ENCODE results near the gene ZFR2.

The ZFR2 gene

DNA sequence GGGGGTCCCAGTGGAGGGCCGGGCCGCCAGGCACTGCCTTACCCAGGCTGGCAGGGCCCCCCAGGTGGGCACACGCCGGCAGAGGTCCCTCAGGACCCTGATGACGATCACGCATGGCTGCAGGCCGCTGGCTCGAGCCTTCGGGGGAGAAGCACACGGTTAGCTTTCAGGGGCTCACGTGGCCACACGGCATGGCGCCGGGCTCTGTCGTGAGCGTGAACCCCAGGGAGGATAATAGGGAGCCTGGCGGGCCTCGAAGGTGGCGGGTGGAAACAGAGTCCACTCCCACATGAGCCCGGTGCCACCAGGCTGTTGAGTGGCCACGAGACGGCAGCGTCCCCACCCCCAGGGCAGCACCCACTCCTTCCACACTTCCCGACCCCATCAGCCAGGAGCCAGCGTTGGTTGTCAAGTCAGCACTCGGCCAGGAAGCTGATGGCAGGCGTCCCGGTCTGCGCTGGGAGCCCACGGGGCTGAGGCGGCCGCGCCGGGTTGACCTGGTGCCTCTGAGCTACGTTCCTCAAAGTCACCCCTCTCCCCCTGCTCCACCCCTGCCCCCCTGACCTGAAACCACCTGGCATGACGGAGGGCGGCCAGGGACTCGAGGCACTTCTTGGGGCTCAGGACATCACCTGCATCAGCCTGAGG lies 58.0 kb downstream of the ZFR2 start:
- no peak for DNase-seq

GRCh38 chr19:3809881-3810707 lies 58.7 kb downstream of the ZFR2 start:
- DNase-seq, result no peak

GRCh38 chr19:3808420-3809143 lies 60.3 kb downstream of the ZFR2 start:
- DNase-seq, result no peak

- DNase-seq, result no peak
Measured at GRCh38 chr19:3807574-3808354, 61.1 kb downstream of the ZFR2 start.

- no peak for DNase-seq
Measured at GRCh38 chr19:3807131-3807480, 61.7 kb downstream of the ZFR2 start.

DNA sequence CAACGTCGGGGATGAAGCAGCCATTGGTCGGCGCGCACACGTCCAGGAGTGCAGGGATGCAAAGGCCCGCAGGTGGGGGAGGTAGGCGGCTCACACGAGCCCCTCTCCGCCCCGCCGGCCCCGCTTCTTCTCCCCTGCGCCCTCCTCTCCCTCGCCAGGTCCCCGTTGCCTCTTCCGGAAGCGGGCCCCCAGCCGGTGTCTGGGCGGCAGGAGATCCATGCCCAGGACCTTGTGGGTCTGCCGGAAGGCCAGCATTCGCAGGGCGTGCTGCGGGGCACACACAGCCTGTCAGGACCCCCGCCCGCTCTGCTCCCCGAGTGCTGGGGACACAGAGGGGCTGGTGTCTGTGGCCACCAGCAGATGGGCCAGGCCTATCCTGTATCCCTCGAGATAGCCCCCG lies 63.0 kb downstream of the ZFR2 start:
- no peak for DNase-seq

DNA sequence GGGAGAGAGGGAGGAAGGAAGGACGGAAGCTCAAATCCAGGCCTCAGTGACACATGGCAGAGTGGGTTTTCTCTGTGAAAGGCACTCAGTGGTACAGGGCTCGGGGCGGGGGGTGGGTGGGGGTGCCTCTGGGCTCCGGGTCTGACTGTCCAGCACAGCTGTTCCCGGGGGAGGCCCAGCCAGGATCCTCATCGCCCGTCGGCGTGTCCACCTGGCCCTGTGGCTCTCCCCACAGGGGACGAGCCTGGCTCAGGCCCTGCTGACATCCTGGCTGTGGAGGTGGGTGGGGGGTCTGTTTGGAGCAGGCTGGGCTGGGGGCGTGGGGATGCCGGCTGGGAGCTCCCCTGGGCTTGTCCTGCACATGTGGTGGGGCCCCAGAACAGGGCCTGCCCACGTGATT lies 64.4 kb downstream of the ZFR2 start:
- DNase-seq, result no peak

GRCh38 chr19:3803986-3804385 lies 64.9 kb downstream of the ZFR2 start:
- DNase-seq, result no peak

- DNase-seq, result no peak
Measured at GRCh38 chr19:3803114-3803888, 65.5 kb downstream of the ZFR2 start.

DNA sequence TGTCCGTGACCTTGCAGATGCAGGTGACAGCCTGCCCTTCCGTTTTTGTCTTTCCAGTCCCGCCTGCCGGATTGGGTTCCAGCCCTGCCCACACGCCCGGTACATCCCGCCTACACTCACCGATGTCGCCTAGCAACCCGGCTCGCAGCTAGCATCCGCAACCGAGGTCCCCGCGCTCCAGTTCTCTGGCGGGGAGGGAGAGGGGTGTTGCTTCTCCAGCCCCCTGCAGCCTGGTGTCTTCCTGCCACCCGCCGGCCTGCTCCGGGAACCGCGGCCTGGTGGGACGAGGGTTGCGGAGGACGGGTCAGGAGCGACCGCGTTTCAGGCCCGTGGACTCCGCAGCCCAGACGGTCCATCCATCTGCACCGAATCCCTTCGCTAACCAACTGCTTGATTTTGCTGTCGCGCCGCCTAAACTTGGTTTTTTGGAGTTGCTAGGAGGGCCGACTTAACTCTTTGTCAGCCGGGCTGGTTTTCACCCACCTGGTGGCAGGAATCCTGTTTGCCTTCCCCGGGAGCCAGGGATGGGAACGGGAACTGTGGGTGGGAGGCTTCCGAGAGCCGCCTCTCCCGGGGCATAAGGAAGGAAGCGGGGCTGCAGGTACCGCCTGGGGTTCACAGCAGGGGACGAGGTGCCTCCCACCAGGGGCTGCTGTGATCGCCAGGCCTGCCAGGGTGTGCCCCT lies 67.3 kb downstream of the ZFR2 start:
- DNase-seq, result peak; percentile 50

- no peak for DNase-seq
Measured at GRCh38 chr19:3800996-3801395, 67.8 kb downstream of the ZFR2 start.

GRCh38 chr19:3798137-3798536 lies 70.7 kb downstream of the ZFR2 start:
- DNase-seq, result peak; percentile 19

DNA sequence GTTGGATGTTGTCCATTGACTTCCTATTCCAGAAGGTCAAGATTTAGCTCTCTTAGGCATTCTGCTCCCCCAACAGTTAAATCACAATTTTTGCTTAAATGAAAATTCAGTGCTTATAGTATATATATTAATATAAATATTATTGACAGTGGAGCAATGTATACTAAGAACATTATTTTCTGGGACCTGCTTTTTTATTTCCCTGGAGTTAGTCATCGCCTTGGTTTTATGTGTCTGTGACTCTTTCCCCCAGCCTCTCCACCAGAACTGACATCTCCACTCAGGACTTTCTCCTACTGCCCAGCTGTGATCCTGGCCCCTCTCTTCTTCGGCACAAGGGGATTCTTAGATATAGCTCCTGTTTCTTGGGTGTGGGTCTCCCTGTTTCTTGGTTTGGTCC lies 72.5 kb downstream of the ZFR2 start:
- no peak for DNase-seq

DNA sequence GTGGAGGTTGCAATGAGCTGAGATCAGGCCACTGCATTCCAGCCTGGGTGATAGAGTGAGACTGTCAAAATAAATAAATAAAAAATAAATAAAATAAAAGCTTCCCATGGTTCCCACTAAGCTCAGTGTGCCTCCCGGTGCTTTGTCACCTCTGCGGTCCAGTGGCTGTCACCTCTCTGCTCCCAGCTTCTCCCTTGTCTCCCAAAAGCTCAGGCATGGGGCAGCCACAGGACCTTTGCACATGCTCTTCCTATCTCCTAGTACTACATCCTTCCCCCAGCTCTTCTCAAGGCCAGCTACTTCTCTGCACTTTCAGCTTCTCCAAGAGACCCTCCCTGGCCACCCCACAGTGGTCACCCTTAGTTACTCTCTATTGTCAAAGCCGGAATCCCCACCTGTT lies 75.0 kb downstream of the ZFR2 start:
- DNase-seq, result no peak

- no peak for DNase-seq
Measured at GRCh38 chr19:3792114-3792513, 76.7 kb downstream of the ZFR2 start.

- no peak for DNase-seq
Measured at GRCh38 chr19:3790941-3791340, 77.9 kb downstream of the ZFR2 start.

DNA sequence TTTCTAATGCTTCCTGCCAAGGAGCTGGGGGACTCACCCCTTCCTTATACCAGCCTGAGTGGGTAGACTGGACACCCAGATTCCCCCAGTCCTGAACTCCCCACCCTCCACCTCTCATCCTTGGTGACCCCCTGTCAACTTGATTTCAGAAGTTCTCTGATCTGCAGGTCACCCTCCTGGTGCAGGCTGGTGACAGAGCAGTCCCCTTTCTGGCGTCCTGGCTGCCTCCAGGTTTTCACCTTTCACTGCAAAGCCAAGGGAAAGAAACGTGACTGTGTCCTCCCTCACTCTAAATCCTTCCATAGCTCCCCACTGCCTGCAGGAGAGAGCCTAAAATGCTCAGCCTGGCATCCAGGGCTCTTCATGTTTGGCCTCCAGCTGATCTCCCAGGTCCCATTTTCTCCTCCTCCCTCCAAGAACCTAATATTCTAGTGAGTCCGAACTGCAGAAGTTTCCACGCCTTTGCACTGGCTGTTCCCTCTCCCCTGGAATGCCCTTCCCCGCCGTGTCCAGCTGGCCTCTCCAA lies 78.6 kb downstream of the ZFR2 start:
- DNase-seq, result no peak

GRCh38 chr19:3788996-3789778 lies 79.7 kb downstream of the ZFR2 start:
- DNase-seq, result no peak

DNA sequence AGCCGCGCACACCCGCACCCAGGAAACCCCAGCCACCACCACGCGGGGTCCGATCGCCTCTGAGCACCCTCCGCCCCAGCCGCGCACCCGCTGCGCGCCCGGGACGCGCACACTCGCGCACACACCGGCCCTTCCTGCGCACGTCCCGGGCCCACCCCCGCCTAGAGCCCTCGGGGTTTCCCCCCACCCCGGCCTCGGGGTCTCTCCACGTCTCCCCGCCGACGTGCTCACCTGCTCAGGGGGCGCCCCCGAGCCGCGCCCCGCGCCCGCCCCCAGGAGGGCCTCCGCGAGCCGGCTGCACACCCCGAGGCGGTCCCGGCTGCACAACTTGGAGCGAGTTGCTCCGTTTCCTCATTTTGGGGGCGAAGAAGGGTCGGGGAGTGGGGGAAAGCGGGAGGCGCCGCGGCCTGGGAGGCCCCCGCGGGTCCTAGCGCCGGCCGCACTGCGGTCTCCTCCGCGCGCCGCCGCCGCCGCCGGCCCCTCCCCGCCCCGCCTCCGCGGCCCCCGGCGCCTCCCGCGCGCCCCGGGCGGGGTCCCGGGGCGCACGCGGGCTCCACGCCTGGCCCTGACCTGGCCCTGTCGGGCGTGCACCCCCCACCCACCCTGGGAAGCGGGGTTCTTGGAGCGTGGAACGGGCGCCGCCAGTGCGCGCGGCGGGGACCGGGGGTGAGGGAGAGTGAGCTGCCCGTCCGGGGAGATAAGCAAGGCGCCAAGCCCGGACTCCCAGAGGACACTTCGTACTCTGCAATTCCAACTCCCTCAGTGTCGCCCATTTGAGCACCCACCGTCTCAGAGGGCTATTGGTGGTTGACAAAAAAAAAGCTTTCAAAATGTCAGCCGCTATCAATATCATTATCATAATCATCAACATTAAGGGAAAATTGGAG lies 82.7 kb downstream of the ZFR2 start, which contains the start of gene MATK:
MATK (minus strand) TSS at position 444 of the 887 bp plus-strand sequence. CDS start 1,246 bp downstream, outside the sequence.
- DNase-seq, result peak; percentile 29
